ENCODE measurements around the gene GRK5.

GRCh38 chr10:119447823-119448546 lies 240.6 kb downstream of the GRK5 start:
- no peak for TF ChIP-seq CTCF (IDR thresholded peaks at IDR 0.05)
- no peak for TF ChIP-seq POLR2A (IDR thresholded peaks at IDR 0.05)
